Eye (tissue), 1 donor: Measurements from ENCODE around the gene ADRA2C.

Source experiments
- DNase-seq: peaks from one replicate; pipeline ENCODE4 v3.0.0-alpha.2; 2015

Gene ADRA2C

GRCh38 chr4:3777669-3778068 is 11.5 kb downstream of the ADRA2C start:
- no peak for DNase-seq

DNA sequence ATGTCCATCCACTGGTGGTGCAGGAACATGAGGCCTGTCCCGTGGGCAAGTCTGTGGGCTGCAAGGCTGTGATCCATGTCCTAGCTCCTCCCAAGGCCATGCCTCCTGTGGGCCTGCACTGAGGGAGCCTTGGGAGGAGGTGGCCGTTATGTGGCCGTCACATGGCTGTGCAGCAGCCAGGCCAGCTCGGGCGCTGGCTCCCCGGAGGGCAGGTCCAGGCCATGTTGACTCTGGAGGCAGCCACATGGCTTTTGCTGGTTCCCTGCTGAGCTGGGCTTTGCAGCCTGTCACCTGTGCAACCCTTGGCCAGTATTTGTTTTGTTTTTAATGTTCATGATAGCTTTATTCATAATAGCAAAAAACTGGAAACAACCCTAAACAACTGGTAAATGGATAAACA is 13.3 kb downstream of the ADRA2C start:
- DNase-seq = no peak

GRCh38 chr4:3780347-3781171 is 14.4 kb downstream of the ADRA2C start:
- no peak for DNase-seq

DNA sequence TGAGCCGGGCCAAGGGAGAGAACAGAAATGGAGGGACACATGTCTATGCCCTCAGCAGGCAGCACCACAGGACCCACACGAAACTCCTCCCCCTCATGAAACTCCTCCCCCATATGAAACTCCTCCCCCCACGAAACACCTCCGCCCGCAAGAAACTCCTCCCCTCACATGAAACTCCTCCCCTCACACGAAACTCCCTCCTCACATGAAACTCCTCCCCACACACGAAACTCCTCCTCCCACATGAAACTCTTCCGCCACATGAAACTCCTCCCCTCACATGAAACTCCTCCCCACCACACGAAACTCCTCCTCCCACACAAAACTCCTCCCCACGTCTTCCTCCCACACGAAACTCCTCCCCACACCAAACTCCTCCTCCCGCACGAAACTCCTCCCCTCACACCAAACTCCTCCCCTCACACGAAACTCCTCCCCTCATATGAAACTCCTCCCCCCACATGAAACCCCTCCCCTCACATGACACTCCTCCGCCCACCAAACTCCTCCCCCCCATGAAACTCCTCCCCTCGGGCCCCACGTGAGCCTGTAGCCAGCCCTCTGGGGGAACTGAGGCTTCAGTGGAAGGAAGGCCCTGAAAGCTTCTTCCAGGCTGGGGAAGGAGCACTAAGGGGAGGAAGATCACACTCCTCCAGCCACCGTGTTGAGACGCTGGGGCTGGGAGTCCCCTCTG is 15.2 kb downstream of the ADRA2C start:
- no peak for DNase-seq

GRCh38 chr4:3781997-3782930 is 16.1 kb downstream of the ADRA2C start:
- DNase-seq = no peak

GRCh38 chr4:3783693-3784306 is 17.6 kb downstream of the ADRA2C start:
- peak; percentile 58 for DNase-seq

GRCh38 chr4:3784454-3785291 is 18.5 kb downstream of the ADRA2C start:
- DNase-seq = no peak

- DNase-seq = no peak
Observed at GRCh38 chr4:3785292-3785565, 19.0 kb downstream of the ADRA2C start.

- no peak for DNase-seq
Observed at GRCh38 chr4:3786196-3786869, 20.1 kb downstream of the ADRA2C start.

GRCh38 chr4:3787489-3788365 is 21.5 kb downstream of the ADRA2C start:
- DNase-seq = no peak

DNA sequence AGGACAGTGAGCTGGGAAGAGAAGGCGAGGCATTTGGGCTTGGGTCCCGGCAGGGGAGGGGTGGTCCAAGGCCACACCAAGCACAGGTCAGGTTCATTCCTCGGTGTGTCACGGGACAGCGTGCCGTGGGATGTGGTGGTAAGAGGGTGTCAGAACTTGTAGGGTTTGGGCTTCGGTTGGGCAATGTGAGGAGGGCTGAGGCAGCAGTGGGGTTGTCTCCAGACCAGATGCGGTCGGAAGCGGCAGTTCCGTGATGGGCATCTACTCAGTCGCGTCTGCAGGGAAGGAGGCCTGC is 22.1 kb downstream of the ADRA2C start:
- DNase-seq = no peak

DNA sequence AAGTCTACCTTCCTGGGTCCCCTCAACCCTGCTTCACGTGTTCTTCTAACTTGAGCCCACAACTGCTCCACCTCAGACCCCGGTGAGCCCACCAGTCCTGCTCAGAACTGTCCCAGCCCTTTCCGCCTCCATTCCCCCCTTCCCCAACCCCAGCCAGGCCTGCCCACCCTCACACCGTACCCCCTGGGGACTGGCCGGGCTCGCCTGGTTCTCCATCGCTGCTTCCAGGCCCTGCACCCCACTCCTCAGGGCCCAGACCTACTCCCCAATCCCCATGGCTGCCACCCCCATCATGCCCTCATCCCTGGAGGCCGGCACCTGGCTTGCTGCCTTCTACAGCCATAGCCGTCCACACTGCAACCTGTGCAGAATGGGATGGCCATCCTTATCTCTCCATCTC is 23.4 kb downstream of the ADRA2C start:
- no peak for DNase-seq

- no peak for DNase-seq
Observed at GRCh38 chr4:3790006-3790561, 23.9 kb downstream of the ADRA2C start.

- no peak for DNase-seq
Observed at GRCh38 chr4:3791256-3791655, 25.1 kb downstream of the ADRA2C start.

- peak; percentile 87 for DNase-seq
Observed at GRCh38 chr4:3791910-3792542, 25.8 kb downstream of the ADRA2C start.

- DNase-seq = no peak
Observed at GRCh38 chr4:3792813-3793212, 26.6 kb downstream of the ADRA2C start.

GRCh38 chr4:3793545-3793944 is 27.4 kb downstream of the ADRA2C start:
- DNase-seq = no peak

GRCh38 chr4:3796960-3797359 is 30.8 kb downstream of the ADRA2C start:
- no peak for DNase-seq

DNA sequence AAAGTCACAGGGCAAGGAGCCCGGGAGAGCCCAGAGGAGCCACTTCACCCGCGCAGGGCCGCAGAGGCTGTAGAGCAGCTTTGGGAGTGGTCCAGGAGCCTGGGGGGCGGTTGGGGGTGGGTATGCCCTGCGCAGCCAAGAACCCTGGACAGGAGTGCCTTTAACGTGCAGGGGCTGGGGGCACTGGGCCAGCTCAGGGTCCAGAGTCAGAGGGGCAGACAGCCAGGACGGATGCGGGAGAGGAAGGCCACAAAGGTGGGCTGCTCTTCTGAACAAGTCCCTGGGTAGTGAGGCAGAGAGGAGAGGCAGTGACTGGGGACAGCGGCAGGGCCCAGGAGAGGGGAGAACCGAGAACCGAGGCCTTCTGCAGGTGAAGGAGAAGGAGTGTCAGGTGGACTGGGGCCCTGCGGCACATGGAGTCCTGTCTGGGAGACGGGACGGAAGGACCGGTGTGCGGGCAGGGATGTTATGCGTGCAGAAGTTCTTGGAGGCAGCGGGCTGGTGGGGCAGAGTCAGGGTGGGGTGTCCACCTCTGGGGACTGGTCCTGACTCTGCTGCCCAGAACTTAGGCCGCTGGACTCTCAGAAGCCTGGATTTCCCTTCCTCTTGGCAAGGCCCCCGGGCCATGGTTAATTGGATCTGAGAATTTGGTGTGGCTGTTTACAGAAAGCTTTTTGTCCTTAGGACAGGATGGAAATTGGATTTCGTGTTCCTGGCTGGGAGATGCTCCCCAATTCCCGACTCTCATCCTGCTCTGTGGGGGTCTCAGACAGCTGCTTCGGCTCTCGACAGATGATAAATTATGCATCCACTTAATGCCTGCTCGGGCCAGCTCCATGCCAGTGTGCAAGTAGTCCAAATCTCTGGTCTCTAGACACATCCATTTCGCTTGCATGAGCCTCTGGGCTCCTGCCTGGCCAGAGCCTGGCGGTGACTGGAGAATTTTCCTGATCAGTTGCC is 31.9 kb downstream of the ADRA2C start:
- DNase-seq = no peak
